CD4-positive, alpha-beta T cell treated with Interleukin-10 for 1 hour (primary cell): Measurements from ENCODE around the gene SLK.

Experiments used
- DNase-seq: peaks from one replicate; pipeline ENCODE4 v3.0.0-alpha.2; 2020

SLK gene

GRCh38 chr10:103966671-103967447, at the start of gene SLK:
Gene SLK, plus strand, starts transcription at chr10:103967140. Its CDS starts 606 bp downstream, at chr10:103967746.
- peak; percentile 87 for DNase-seq

DNA sequence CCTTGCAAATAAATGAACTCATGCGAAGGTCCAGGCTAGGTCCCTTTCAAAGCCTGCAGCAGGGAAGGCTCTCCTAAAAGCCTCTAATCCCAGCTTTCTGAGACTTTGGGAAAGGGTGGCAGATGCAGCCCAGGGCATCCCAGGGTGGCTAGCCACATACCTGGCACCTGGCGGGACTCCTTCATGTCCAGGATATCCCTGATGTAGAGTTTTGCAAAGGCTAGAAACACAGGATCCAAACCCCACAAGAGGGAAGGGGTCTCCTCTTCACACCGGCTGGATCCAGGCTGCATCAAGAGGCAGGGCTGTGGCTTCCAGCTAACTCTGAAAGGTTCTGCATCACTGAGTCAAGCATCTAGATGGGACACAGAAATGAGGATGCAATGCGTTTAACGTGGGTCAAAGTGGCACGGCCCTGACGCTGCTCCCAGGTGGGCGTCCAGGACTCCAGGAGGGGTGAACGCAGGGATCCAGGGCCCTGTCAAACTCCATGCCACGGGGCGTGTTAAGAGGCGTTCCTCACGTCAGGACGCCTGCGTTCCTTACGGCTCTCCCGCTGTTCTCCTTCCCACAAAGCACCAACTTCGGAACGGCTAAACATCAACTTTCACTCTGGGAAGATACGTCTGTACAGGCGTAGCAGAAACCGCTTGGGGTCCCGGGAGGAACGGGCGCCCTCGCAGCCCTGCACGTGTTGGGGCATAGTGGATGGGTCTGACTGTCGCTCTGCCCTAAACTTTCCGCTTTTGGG, 49.5 kb upstream of the SLK start:
- DNase-seq: no peak

GRCh38 chr10:103918053-103918846, 48.7 kb upstream of the SLK start, which contains the start of gene STN1:
Gene STN1, minus strand, starts transcription at chr10:103918184. Its CDS starts 590 bp downstream, at chr10:103917594.
- peak; percentile 94 for DNase-seq

- no peak for DNase-seq
Observed at GRCh38 chr10:103919648-103920025, 47.3 kb upstream of the SLK start.

DNA sequence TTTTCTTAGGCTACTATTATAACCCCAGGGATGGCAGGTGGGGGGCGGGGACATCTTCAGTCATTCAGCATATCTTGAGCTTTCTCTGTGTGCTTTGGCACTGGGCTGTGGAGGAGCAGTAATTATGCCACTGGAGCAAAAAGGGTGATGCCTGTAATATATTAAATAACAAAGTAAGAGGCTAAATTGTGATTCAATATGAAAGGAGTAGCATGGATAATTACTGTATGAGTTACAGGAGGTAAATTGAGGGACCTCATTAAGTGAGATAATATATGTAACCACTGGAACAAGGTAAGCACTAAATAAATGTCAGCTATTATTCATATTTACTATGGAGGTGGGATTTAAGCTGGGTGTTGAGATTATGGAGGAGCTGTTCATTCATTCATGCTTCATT, 45.7 kb upstream of the SLK start:
- no peak for DNase-seq

DNA sequence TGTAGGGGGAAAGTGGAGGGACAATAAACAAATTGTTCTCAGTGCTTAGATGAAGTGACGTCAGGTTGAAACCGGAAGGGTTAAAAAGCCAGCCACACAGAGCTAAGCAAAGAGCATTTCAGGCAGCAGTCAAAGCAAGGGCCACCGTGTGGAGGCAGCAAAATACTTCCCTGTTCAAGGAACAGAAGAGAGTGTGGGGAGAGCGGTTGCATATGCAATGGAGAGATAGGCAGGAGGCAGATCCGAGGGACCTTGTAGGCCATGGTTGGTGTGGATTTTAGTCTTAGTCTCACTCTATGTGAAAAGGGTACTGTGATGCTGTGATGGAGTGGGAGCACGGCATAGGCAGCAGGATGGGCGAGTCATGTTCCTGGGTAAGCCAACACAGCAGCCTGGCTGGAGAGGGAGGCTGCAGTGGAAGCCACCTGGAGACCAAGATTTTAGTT, 45.2 kb upstream of the SLK start:
- DNase-seq: peak; percentile 46

DNA sequence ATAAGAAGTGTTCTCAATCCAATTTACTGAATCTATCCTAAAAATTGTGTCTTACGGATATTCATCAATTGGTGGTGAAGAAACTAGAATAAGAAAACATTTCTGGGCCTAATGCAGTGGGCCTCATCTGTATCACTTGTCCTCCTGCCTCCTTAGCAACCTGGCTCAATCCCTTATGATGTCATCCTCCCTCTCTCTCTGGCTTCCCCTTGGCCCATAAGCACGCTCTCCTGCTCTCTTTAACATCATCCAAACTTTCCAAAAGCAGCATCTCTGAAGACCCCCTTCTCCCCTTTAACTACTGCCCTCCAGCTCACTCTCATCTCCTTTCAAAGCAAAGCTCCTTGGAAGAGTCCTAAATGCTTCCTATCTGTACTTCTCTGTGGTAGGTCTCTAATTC, 44.3 kb upstream of the SLK start:
- no peak for DNase-seq

GRCh38 chr10:103923502-103923901, 43.4 kb upstream of the SLK start:
- no peak for DNase-seq

DNA sequence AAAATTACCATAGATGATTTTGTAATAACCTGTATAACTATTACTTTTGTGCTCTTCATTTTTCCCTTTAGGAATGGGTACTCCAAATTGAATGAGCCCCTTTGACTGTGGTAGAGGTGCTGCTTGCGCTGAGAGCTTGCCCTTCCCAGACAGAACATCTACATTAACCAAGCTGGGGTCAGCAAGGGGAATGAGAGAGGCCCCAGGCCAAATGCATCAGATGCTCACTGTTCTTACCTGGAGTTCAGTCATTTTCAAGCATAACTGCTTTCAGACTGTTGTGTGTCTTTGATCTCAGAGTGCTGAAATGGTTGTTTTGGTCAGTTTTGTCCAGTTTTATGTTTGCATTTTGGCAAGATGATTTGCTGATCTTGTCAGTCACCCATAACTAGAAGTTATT, 41.3 kb upstream of the SLK start:
- no peak for DNase-seq

- DNase-seq: no peak
Observed at GRCh38 chr10:103926722-103927319, 40.1 kb upstream of the SLK start.

- DNase-seq: no peak
Observed at GRCh38 chr10:103928784-103929183, 38.2 kb upstream of the SLK start.

DNA sequence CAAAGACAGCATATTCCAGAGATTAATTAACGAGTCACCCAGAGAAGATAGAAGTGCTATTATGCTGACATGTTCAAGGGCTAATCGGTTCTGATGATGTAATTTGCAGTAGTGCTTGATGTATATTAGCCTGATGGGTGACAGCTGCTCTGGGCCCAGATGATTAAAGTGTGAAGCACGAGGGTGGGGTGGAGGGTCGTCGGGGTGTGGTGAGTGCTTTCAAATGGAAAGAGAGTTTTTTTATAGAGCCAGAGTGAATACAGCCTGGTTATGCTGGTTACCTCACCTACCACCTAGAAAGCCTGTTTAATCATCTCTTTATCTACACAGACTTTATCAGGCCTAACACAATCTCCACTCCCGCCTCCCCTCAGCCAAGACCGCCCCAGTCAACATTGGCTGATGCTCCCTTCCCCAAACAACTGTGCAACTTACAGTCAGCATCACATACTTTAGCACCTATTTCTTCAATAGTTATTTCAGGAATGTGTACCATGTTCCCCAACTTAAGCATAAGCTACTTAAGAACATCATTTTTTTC, 37.5 kb upstream of the SLK start:
- DNase-seq: no peak

GRCh38 chr10:103930449-103930848, 36.5 kb upstream of the SLK start:
- no peak for DNase-seq

GRCh38 chr10:103930881-103931280, 36.1 kb upstream of the SLK start:
- no peak for DNase-seq

GRCh38 chr10:103931603-103932002, 35.3 kb upstream of the SLK start:
- no peak for DNase-seq

DNA sequence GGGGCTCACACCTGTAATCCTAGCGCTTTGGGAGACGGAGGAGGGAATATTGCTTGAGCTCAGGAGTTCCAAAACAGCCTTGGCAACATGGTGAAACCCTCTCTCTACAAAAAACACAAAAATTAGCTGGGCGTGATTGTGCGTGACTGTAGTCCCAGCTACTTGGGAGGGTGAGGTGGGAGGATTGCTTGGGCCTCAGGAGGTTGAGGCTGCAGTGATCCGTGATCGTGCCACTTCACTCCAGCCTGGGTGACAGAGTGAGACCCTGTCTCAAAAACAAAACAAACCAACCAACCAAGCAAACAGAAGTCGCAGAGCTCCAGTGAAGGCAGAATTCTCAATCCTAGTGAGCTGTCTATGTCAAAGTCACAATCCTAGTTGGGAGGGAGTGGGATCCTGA, 34.7 kb upstream of the SLK start:
- no peak for DNase-seq

GRCh38 chr10:103932971-103933370, 34.0 kb upstream of the SLK start:
- no peak for DNase-seq

GRCh38 chr10:103933557-103934121, 33.3 kb upstream of the SLK start:
- DNase-seq: no peak

- DNase-seq: no peak
Observed at GRCh38 chr10:103934308-103934707, 32.6 kb upstream of the SLK start.

DNA sequence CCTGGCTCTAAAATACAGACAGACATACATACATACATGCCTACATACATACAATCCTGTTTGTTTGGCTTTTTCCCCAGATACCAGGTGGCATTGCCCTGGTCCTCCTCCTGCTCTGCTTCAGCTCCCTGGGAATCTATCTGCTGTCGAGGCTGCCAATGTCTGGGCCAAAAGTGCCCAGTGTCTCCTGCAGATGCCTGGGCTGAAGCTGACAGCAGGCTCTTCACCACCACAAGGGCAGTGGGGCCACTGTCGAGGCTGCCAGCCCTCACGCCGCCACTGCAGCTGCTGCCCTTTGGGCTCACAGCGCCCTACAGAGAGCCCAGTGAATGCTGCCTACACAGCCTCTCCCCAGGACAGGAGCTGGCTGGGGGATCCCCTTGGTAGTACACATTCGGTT, 30.9 kb upstream of the SLK start:
- DNase-seq: no peak

- no peak for DNase-seq
Observed at GRCh38 chr10:103939522-103939921, 27.4 kb upstream of the SLK start.

GRCh38 chr10:103941801-103942200, 25.1 kb upstream of the SLK start:
- no peak for DNase-seq
